K562 (cell line): ENCODE measurements around the gene DZIP3. TPM values are rescaled to one million over a fixed set of nuclear protein-coding genes. Genes with fewer than 3 reads are reported as not detected.

Experiments used
- ESRRB ChIP-seq: fragments of 250-450 bp; sonication (Bioruptor Pico); IDR thresholded peaks from 2 replicates; pipeline ENCODE4 v1.5.0; 2020; ENCODE audit warnings: mild to moderate bottlenecking, moderate library complexity, borderline replicate concordance
- GATAD2B ChIP-seq: fragments of 450-650 bp; IDR thresholded peaks from 2 replicates; pipeline ENCODE4 v1.6.1; 2017; ENCODE audit warnings: mild to moderate bottlenecking, borderline replicate concordance
- KLF1 ChIP-seq: fragments of 450-650 bp; IDR thresholded peaks from 2 replicates; pipeline ENCODE4 v1.6.1; 2016; ENCODE audit warnings: missing genetic modification characterization, missing compliant biosample characterization
- MCM2 ChIP-seq: fragments of 450-650 bp; IDR thresholded peaks from 2 replicates; pipeline ENCODE4 v1.6.1; 2017; ENCODE audit warnings: low read depth, mild to moderate bottlenecking
- MECOM ChIP-seq: fragments of 250-450 bp; sonication (Bioruptor Pico); IDR thresholded peaks from 2 replicates; pipeline ENCODE4 v1.8.0; 2022; ENCODE audit warnings: inconsistent platforms
- NCOA4 ChIP-seq: fragments of 450-650 bp; IDR thresholded peaks from 2 replicates; pipeline ENCODE4 v1.6.1; 2018; ENCODE audit warnings: mild to moderate bottlenecking; ENCODE audit not compliant: partially characterized antibody
- NFIC ChIP-seq: fragments of 450-650 bp; IDR thresholded peaks from 2 replicates; pipeline ENCODE4 v1.6.1; 2017; ENCODE audit warnings: mild to moderate bottlenecking, inconsistent platforms
- NR2F6 ChIP-seq: fragments of 450-650 bp; formaldehyde crosslinking; IDR thresholded peaks from 2 replicates; pipeline ENCODE4 v1.4.0; 2020; ENCODE audit warnings: mild to moderate bottlenecking
- POU5F1 ChIP-seq: fragments of 150-350 bp; IDR thresholded peaks from 2 replicates; pipeline ENCODE4 v1.6.1; 2014; ENCODE audit warnings: borderline replicate concordance, low read length, low read depth, mild to moderate bottlenecking; ENCODE audit not compliant: partially characterized antibody
- PTBP1 ChIP-seq: fragments of 200-400 bp; formaldehyde crosslinking; IDR thresholded peaks from 2 replicates; pipeline ENCODE4 v1.6.1; 2017; ENCODE audit warnings: low read depth, low read length
- SNAPC5 ChIP-seq: fragments of 250-450 bp; sonication (Bioruptor Pico); IDR thresholded peaks from 2 replicates; pipeline ENCODE4 v1.8.0; 2021; ENCODE audit warnings: moderate library complexity, mild to moderate bottlenecking, inconsistent platforms
- TEAD1 ChIP-seq, 2 experiments: fragments of 450-650 bp in 1 of 2; sonication (generic) in 1 of 2; formaldehyde crosslinking; IDR thresholded peaks; 2 replicates each; pipeline versions ENCODE4 v1.4.0 to v1.8.0; 2020 to 2022; ENCODE audit warnings: mild to moderate bottlenecking in 2 of 2, missing genetic modification reagents in 1 of 2
- ZNF143 ChIP-seq: sonication (generic); formaldehyde crosslinking; IDR thresholded peaks from 2 replicates; pipeline ENCODE4 v1.9.0; 2022; ENCODE audit warnings: mild to moderate bottlenecking, missing genetic modification reagents
- ZNF232 ChIP-seq: sonication (generic); formaldehyde crosslinking; IDR thresholded peaks from 2 replicates; pipeline ENCODE4 v1.8.0; 2022; ENCODE audit warnings: mild to moderate bottlenecking, missing genetic modification reagents
- ZNF41 ChIP-seq: fragments of 250-450 bp; sonication (Bioruptor Pico); conservative IDR thresholded peaks from 2 replicates; pipeline ENCODE4 v1.4.0; 2020; ENCODE audit warnings: mild to moderate bottlenecking
- polyA plus RNA-seq, 8 experiments: library from polyadenylated mRNA; depleted of rRNA in 4 of 8; stranded (reverse) in 5 of 8; unstranded in 3 of 8; fragments of >200 nt; fragmentation: Nextera tagmentation in 2 of 8; fragmentation: Illumina TruSeq in 1 of 8; extraction: Ambion mirVana in 2 of 8; extraction: Trizol in 1 of 8; gene quantifications; 2 replicates each; pipeline versions ENCODE4 v1.2.1 to v1.2.3, GENCODE V29; 2011 to 2014; ENCODE audit warnings: inconsistent platforms in 1 of 8, missing spikeins in 1 of 8
- total RNA-seq, 7 experiments: library from RNA; depleted of rRNA in 6 of 7; stranded (reverse); fragments of >200 nt in 6 of 7; fragmentation: Illumina TruSeq in 2 of 7; extraction: Trizol in 2 of 7; gene quantifications; 2 replicates each; pipeline versions ENCODE4 v1.2.1 to v1.2.3, GENCODE V29; 2011 to 2021; ENCODE audit warnings: low replicate concordance in 1 of 7
- TF ChIP-seq, protein P1 (sequence below), 2 experiments: fragments of 450-650 bp in 1 of 2; IDR thresholded peaks; 2 replicates each; pipeline ENCODE4 v1.6.1; 2011 to 2017; ENCODE audit warnings: low read depth in 2 of 2, antibody characterized with exemption in 1 of 2, borderline replicate concordance in 1 of 2, low read length in 1 of 2, mild to moderate bottlenecking in 1 of 2, mixed read lengths in 1 of 2; ENCODE audit not compliant: control insufficient read depth in 1 of 2
- TF ChIP-seq, protein P2 (sequence below): fragments of 450-650 bp; IDR thresholded peaks from 2 replicates; pipeline ENCODE4 v1.6.1; 2016; ENCODE audit warnings: low read depth, mild to moderate bottlenecking, moderate library complexity
- TF ChIP-seq, protein P3 (sequence below): sonication (generic); formaldehyde crosslinking; IDR thresholded peaks from 2 replicates; pipeline ENCODE4 v1.8.0; 2023; ENCODE audit warnings: mild to moderate bottlenecking, missing genetic modification reagents
- TF ChIP-seq, protein P4 (sequence below), 3 experiments: fragments of 200-800 bp in 1 of 3; sonication (Bioruptor generic) in 1 of 3; sonication (generic) in 1 of 3; formaldehyde crosslinking in 1 of 3; IDR thresholded peaks; 2 replicates each; pipeline versions ENCODE4 v1.6.1 to v1.8.0; 2016 to 2022; ENCODE audit warnings: mild to moderate bottlenecking in 2 of 3, missing compliant biosample characterization in 2 of 3, missing genetic modification characterization in 2 of 3, missing genetic modification reagents in 1 of 3
- TF ChIP-seq, protein P5 (sequence below): fragments of 450-650 bp; IDR thresholded peaks from 2 replicates; pipeline ENCODE4 v1.6.1; 2016; ENCODE audit warnings: missing biosample characterization, missing genetic modification characterization

Gene DZIP3
- total and polyA plus RNA-seq, 9 of the 15 experiments (the other 6 are each of a cell fraction or from before 2014, with no cell fraction given): 3.5 to 9.7 (median 5.7) TPM

DNA sequence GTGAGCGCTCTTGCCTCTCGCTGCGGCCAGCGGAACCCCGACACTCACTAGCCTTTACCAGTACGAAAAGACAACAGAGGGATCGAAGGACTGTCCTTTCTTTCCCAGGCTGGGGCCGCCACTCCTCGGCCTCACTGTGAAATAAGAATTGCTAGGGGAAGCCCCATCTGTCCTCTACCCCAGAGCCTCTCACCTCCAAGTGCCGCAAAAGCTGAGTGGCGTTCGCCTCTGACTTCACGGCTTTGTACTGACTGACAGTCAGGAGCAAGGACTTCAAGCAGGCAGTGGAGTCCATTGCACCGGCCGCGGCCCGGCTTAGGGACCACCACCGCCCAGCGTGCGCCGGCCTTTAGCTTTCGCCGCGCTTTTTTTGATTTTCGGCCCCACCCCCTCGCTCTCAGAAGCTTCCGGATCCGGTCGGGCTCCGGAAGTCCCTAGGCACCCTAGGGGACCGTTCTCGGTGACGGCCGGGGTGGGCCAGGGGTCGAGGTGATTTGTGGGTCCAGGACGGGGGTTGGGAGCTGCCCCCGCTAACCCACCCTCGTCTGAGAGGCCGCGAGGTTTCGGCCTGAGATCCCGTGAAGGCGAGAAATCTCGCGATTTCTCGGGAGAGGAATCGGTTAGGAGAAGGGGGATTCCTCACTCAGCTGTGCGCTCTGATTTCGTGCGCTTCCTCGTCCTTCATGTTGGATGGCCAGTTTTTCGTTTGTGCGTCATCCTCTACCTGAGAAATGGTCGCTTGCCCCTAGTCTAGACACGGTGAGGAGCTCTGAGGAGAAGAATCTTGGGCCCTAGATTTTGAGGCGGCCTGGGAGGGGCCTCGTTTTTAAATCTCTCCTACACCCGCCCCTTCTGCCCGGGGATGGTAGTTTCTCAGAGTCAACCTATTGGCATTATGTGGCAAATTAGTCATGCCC, at the start of gene DZIP3, which contains the start of gene CIP2A (continued):
- TF ChIP-seq, protein P1, sequence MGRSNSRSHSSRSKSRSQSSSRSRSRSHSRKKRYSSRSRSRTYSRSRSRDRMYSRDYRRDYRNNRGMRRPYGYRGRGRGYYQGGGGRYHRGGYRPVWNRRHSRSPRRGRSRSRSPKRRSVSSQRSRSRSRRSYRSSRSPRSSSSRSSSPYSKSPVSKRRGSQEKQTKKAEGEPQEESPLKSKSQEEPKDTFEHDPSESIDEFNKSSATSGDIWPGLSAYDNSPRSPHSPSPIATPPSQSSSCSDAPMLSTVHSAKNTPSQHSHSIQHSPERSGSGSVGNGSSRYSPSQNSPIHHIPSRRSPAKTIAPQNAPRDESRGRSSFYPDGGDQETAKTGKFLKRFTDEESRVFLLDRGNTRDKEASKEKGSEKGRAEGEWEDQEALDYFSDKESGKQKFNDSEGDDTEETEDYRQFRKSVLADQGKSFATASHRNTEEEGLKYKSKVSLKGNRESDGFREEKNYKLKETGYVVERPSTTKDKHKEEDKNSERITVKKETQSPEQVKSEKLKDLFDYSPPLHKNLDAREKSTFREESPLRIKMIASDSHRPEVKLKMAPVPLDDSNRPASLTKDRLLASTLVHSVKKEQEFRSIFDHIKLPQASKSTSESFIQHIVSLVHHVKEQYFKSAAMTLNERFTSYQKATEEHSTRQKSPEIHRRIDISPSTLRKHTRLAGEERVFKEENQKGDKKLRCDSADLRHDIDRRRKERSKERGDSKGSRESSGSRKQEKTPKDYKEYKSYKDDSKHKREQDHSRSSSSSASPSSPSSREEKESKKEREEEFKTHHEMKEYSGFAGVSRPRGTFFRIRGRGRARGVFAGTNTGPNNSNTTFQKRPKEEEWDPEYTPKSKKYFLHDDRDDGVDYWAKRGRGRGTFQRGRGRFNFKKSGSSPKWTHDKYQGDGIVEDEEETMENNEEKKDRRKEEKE (IDR thresholded peaks at IDR 0.05; ENCODE audit: borderline replicate concordance in 1 of 2, control insufficient read depth in 1 of 2, low read depth in 2 of 2, low read length in 1 of 2): no peak
- TF ChIP-seq, protein P2, sequence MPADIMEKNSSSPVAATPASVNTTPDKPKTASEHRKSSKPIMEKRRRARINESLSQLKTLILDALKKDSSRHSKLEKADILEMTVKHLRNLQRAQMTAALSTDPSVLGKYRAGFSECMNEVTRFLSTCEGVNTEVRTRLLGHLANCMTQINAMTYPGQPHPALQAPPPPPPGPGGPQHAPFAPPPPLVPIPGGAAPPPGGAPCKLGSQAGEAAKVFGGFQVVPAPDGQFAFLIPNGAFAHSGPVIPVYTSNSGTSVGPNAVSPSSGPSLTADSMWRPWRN: no peak
- no peak for TF ChIP-seq ZNF41 (CRISPR knock-in tag)
- no peak for TF ChIP-seq SNAPC5 (CRISPR knock-in tag)
- TF ChIP-seq TEAD1 (CRISPR knock-in tag; IDR thresholded peaks at IDR 0.05): no peak
- no peak for TF ChIP-seq ESRRB
- TF ChIP-seq GATAD2B: no peak
- no peak for TF ChIP-seq ZNF143
- no peak for TF ChIP-seq NFIC
- no peak for TF ChIP-seq NCOA4
- no peak for TF ChIP-seq KLF1 (tag)
- TF ChIP-seq POU5F1: no peak
- TF ChIP-seq ZNF232 (CRISPR knock-in tag): no peak
- no peak for TF ChIP-seq NR2F6 (CRISPR knock-in tag)
- no peak for TF ChIP-seq MECOM
- TF ChIP-seq, protein P3, sequence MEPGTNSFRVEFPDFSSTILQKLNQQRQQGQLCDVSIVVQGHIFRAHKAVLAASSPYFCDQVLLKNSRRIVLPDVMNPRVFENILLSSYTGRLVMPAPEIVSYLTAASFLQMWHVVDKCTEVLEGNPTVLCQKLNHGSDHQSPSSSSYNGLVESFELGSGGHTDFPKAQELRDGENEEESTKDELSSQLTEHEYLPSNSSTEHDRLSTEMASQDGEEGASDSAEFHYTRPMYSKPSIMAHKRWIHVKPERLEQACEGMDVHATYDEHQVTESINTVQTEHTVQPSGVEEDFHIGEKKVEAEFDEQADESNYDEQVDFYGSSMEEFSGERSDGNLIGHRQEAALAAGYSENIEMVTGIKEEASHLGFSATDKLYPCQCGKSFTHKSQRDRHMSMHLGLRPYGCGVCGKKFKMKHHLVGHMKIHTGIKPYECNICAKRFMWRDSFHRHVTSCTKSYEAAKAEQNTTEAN (CRISPR knock-in tag): no peak
- TF ChIP-seq, protein P4, sequence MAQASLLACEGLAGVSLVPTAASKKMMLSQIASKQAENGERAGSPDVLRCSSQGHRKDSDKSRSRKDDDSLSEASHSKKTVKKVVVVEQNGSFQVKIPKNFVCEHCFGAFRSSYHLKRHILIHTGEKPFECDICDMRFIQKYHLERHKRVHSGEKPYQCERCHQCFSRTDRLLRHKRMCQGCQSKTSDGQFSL (CRISPR knock-in tag; IDR thresholded peaks at IDR 0.05): no peak
- TF ChIP-seq, protein P4 (tag; IDR thresholded peaks at IDR 0.05): no peak
- TF ChIP-seq MCM2: no peak
- TF ChIP-seq PTBP1: no peak
- TF ChIP-seq, protein P5, sequence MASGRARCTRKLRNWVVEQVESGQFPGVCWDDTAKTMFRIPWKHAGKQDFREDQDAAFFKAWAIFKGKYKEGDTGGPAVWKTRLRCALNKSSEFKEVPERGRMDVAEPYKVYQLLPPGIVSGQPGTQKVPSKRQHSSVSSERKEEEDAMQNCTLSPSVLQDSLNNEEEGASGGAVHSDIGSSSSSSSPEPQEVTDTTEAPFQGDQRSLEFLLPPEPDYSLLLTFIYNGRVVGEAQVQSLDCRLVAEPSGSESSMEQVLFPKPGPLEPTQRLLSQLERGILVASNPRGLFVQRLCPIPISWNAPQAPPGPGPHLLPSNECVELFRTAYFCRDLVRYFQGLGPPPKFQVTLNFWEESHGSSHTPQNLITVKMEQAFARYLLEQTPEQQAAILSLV (tag): no peak
